ENCODE results near the gene ISY1.

GRCh38 chr3:129104498-129105079 lies 56.3 kb downstream of the ISY1 start:
- TF ChIP-seq CTCF (conservative IDR thresholded peaks at IDR 0.05; ENCODE audit: low read length) (no peak), EZH2phosphoT487 (IDR thresholded peaks at IDR 0.05; ENCODE audit: borderline replicate concordance) (no peak)

Data from Loucy (cell line).